Measurements from ENCODE around the gene FRG2C.
A peak's percentile ranks its signal among the peaks of the same experiment; 100 is the strongest.
"Not testable (repeated sequence)": the region's sequence is repeated elsewhere in the genome, so short reads cannot be mapped to it uniquely, and the experiment has no call there.

FRG2C gene

DNA sequence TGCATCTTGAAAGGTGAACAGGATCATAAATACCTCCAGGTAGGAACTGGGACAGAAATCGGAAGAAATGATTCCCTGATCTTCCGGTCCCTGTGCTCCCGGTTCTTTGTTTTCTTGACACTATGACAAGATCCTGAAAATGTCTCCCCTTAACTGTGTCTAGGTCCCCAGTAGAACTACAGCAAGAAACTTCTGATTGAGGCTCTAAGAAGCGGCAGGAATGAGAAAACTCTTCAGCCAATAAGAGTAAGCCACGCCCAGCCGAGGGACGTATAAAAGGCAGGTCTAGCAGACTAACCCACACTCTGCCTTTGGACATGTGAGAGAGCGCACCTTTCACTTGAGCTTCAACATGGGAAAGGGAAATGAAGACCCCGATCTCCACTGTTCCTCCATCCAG is at the start of gene FRG2C:
Gene FRG2C (plus strand): TSS at position 301 of the 400 bp plus-strand sequence. CDS start 52 bp downstream, at position 353.
- DNase-seq: not testable (repeated sequence)

- DNase-seq: not testable (repeated sequence)
Observed at GRCh38 chr3:75618666-75619305, 45.3 kb upstream of the FRG2C start.

DNA sequence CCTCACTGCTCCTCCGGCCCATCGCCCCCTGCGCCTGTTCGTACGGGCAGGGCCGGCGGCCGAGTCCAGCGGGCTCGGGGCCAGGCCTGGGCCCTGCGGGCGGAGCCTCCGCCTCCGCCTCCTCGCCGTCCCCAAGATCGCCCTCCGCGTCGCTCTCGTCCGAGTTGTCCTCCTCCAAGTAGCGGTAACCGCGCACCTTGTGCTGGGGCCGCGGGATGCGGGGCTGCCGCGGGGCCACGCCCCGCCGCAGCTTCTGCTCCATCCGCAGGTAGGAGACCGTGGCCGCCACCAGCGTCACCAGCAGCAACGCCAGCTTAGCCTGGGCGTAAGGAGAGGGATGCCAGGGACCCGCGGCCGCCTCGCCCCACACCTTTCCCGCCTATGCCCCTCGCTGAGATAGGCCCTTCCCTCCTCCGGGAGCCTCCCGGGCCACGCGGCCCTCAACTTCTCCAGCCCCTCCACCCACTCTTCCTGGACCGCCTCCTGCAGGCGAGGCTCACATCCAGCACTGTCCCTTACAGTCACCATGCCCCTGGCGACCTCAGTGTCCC is 44.6 kb upstream of the FRG2C start:
- DNase-seq: not testable (repeated sequence)

- DNase-seq: not testable (repeated sequence)
Observed at GRCh38 chr3:75621772-75622171, 42.4 kb upstream of the FRG2C start.

- DNase-seq: not testable (repeated sequence)
Observed at GRCh38 chr3:75623656-75624055, 40.5 kb upstream of the FRG2C start.

GRCh38 chr3:75630887-75631535 is 33.1 kb upstream of the FRG2C start:
- not testable (repeated sequence) for DNase-seq

DNA sequence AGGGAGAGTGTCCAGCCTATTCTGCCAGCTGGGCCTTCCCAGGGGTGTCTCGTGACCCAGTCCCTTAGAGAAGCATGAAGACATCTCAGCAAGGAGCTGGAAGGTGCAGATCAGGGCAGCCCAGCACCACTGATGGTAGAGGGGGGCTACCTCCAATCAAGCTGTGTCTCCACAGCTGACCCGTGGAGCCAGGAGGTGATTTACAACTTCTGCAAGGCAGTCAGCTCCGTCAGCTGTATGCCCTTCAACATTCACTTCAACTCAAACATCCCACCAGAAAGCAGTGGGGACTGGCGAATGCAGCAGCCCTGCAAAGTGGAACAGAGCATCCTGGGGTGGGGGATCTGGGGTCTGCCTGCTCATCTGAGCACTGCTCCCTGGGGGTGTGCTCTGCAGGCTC is 32.6 kb upstream of the FRG2C start:
- no peak for DNase-seq

DNA sequence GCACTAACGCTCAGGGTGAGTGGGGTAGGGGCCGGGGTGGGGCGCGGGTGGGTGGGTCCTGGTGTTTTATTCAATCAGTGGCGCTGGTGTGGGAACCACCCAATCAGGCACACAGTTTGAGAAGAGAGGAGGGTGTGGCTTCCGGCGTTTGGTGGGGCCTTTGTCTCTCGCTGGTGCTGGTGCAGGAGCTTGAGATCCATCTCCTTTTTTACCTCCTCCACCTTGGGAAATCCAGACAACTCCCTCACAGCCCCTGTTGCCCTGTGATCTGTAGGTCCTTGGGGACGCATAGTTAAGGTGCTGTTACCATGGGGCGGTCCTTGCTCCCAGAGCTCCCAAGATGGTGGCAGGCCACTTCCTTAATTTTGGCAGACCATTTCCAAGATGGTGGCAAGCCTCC is 25.2 kb upstream of the FRG2C start:
- DNase-seq: not testable (repeated sequence)

- DNase-seq: peak; percentile 59
Observed at GRCh38 chr3:75641107-75641517, 23.0 kb upstream of the FRG2C start.

- DNase-seq: not testable (repeated sequence)
Observed at GRCh38 chr3:75643031-75643800, 20.9 kb upstream of the FRG2C start.

DNA sequence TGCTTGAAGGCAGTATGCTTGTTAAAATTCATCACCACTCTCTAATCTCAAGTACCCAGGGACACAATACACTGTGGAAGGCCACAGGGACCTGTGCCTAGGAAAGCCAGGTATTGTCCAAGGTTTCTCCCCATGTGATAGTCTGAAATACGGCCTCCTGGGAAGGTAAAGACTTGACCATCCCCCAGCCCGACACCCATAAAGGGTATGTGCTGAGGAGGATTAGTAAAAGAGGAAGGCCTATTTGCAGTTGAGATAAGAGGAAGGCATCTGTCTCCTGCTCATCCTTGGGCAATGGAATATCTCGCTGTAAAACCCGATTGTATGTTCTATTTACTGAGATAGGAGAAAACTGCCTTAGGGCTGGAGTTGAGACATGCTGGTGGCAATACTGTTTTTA is 18.6 kb upstream of the FRG2C start:
- DNase-seq: not testable (repeated sequence)

DNA sequence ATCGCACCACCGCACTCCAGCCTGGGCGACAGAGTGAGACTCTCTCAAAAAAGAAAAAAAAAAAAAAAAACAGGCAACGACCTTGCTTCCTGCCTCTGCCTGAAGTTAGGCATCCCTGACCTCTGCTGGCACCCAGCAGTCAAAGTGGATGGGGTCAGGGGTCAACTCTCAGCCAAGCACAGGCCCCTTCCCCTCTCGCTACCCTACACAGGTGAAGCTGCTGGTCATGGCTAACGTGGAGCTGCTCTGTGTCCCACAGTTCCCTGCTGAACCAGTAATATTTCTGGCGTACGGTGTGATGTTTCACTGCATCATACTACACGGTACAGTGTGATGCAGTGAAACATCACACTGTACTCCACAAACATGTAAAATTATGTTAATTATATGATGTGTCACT is 13.9 kb upstream of the FRG2C start:
- no peak for DNase-seq

GRCh38 chr3:75655101-75655904 is 8.8 kb upstream of the FRG2C start:
- DNase-seq: not testable (repeated sequence)

DNA sequence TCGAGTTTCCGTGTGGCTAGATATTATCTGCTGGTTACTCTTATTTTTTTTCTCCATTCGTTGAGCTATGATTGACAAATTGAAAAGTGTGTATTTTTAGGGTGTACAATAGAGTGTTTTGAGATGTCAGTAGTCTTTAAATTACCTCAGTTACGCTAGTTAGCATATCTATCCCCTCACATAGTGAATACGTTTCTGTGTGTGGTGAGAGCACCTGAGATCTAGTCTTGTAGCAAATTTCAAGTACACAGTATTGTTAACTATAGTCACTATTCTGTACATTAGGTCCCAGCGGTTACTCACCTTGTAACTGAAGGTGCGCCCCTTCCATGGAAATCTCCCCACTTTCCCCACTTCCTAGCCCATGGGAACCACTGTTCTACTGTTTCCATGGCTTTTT is 8.2 kb upstream of the FRG2C start:
- DNase-seq: not testable (repeated sequence)

GRCh38 chr3:75658411-75659107 is 5.6 kb upstream of the FRG2C start:
- not testable (repeated sequence) for DNase-seq

DNA sequence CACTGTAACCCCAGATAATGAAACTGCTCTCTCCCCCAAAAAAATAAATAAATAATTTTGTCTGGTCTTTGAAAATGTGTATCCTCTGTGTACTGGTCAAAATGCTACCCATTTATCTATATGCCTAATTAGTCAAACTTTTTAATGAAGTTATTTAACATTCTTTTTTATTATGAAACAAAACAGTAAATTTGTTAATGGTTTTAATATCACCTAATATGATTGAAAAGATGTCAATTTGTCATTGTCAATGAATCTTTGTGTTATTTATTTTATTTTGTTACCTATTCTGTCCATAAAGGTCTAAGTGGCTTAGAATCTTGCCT is 5.1 kb upstream of the FRG2C start:
- DNase-seq: not testable (repeated sequence)

- not testable (repeated sequence) for DNase-seq
Observed at GRCh38 chr3:75665626-75666025, 1.5 kb downstream of the FRG2C start.

GRCh38 chr3:75667757-75668701 is 3.9 kb downstream of the FRG2C start:
- not testable (repeated sequence) for DNase-seq

DNA sequence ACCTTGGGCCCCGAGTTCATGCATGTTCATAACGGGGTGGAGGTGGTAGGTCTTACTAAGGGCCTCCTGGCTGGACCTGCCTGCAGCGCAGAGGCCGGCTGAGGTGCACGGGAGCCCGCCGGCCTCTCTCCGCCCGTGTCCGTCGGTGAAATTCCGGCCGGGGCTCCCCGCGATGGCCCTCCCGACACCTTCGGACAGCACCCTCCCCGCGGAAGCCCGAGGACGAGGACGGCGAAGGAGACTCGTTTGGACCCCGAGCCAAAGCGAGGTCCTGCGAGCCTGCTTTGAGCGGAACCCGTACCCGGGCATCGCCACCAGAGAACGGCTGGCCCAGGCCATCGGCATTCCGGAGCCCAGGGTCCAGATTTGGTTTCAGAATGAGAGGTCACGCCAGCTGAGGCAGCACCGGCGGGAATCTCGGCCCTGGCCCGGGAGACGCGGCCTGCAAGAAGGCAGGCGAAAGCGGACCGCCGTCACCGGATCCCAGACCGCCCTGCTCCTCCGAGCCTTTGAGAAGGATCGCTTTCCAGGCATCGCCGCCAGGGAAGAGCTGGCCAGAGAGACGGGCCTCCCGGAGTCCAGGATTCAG is 4.7 kb downstream of the FRG2C start:
- peak; percentile 50 for DNase-seq
